Renal pelvis (tissue), 4 donors: ENCODE results near the gene C1QTNF9. TPM values are rescaled to one million over a fixed set of nuclear protein-coding genes. Genes with fewer than 3 reads are reported as not detected.
"Not testable (repeated sequence)": the region's sequence is repeated elsewhere in the genome, so short reads cannot be mapped to it uniquely, and the experiment has no call there.

Experiments
- DNase-seq: peaks from one replicate; pipeline ENCODE4 v3.0.0-alpha.2; 2013
- polyA plus RNA-seq, 3 donors: library from polyadenylated mRNA; unstranded; fragments of 120-200 nt; gene quantifications; one replicate each; pipeline ENCODE4 v1.2.1, GENCODE V29; 2013; ENCODE audit not compliant: insufficient read length in 3 of 3

C1QTNF9 gene
- polyA plus RNA-seq, 3 donors, result 0.24 to 0.47 (median 0.30) TPM

GRCh38 chr13:24281188-24282008 is 28.0 kb upstream of the C1QTNF9 start:
- DNase-seq, result no peak

- DNase-seq, result no peak
Observed at GRCh38 chr13:24282256-24282655, 27.1 kb upstream of the C1QTNF9 start.

- no peak for DNase-seq
Observed at GRCh38 chr13:24284889-24285565, 24.4 kb upstream of the C1QTNF9 start.

GRCh38 chr13:24286624-24287023 is 22.8 kb upstream of the C1QTNF9 start:
- DNase-seq, result no peak

- DNase-seq, result no peak
Observed at GRCh38 chr13:24287748-24288287, 21.6 kb upstream of the C1QTNF9 start.

GRCh38 chr13:24288870-24289269 is 20.5 kb upstream of the C1QTNF9 start:
- DNase-seq, result no peak

- DNase-seq, result no peak
Observed at GRCh38 chr13:24290280-24290932, 19.0 kb upstream of the C1QTNF9 start.

GRCh38 chr13:24292481-24292880 is 16.9 kb upstream of the C1QTNF9 start:
- no peak for DNase-seq

- no peak for DNase-seq
Observed at GRCh38 chr13:24293746-24294145, 15.6 kb upstream of the C1QTNF9 start.

GRCh38 chr13:24299488-24300114 is 9.8 kb upstream of the C1QTNF9 start:
- DNase-seq, result no peak

GRCh38 chr13:24301434-24301833 is 7.9 kb upstream of the C1QTNF9 start:
- DNase-seq, result no peak

GRCh38 chr13:24301911-24302310 is 7.5 kb upstream of the C1QTNF9 start:
- DNase-seq, result no peak

GRCh38 chr13:24304620-24305019 is 4.8 kb upstream of the C1QTNF9 start:
- no peak for DNase-seq

GRCh38 chr13:24306632-24307031 is 2.7 kb upstream of the C1QTNF9 start:
- DNase-seq, result no peak

GRCh38 chr13:24307211-24308067 is 1.9 kb upstream of the C1QTNF9 start:
- no peak for DNase-seq

- no peak for DNase-seq
Observed at GRCh38 chr13:24308068-24308445, 1.3 kb upstream of the C1QTNF9 start.

- no peak for DNase-seq
Observed at GRCh38 chr13:24308488-24309020, 826 bp upstream of the C1QTNF9 start.

- DNase-seq, result no peak
Observed at GRCh38 chr13:24313439-24313838, 4.1 kb downstream of the C1QTNF9 start.

- DNase-seq, result not testable (repeated sequence)
Observed at GRCh38 chr13:24317835-24318234, 8.5 kb downstream of the C1QTNF9 start.

- not testable (repeated sequence) for DNase-seq
Observed at GRCh38 chr13:24318878-24319277, 9.5 kb downstream of the C1QTNF9 start.

- not testable (repeated sequence) for DNase-seq
Observed at GRCh38 chr13:24319641-24320040, 10.3 kb downstream of the C1QTNF9 start.
